Psoas muscle (tissue), 8 donors: Measurements from ENCODE around the gene TELO2. TPM values are rescaled to one million over a fixed set of nuclear protein-coding genes. Genes with fewer than 3 reads are reported as not detected.

Source experiments
- ATAC-seq, 4 donors: fragments of 200-7000 bp; cut with Tn5 transposase; one replicate each; pipeline ENCODE4 v1.9.1; 2020; ENCODE audit warnings: moderate library complexity in 3 of 4, mild to moderate bottlenecking in 2 of 4
- DNase-seq, 2 donors: peaks; one replicate each; pipeline ENCODE4 v3.0.0-alpha.2; 2020
- H3K27ac ChIP-seq: fragments of 200-600 bp; one replicate; pipeline ENCODE4 v1.8.0; 2022
- H3K27me3 ChIP-seq, 3 donors: fragments of 200-600 bp in 1 of 3; one replicate each; pipeline versions ENCODE4 v1.6.1 to v1.8.0; 2013 to 2022; ENCODE audit warnings: low read length in 2 of 3, mild to moderate bottlenecking in 2 of 3, moderate library complexity in 1 of 3; ENCODE audit not compliant: insufficient read depth in 3 of 3
- H3K36me3 ChIP-seq, 2 donors: fragments of 200-600 bp in 1 of 2; one replicate each; pipeline versions ENCODE4 v1.6.1 to v1.8.0; 2013 to 2022; ENCODE audit warnings: low read depth in 1 of 2, mild to moderate bottlenecking in 1 of 2, moderate library complexity in 1 of 2; ENCODE audit not compliant: insufficient read depth in 1 of 2
- H3K4me1 ChIP-seq: fragments of 200-600 bp; one replicate; pipeline ENCODE4 v1.8.0; 2022
- H3K4me3 ChIP-seq: fragments of 200-600 bp; one replicate; pipeline ENCODE4 v1.8.0; 2022; ENCODE audit warnings: mild to moderate bottlenecking
- H3K9me3 ChIP-seq: fragments of 200-600 bp; one replicate; pipeline ENCODE4 v1.8.0; 2022
- WGBS, 3 donors: extraction: QIAGEN DNeasy Blood & Tissue Kit; methylation state at CpG; one replicate each; pipeline versions ENCODE4 v1.1.6 to v1.1.7; 2013; 5-methylcytosine and 5-hydroxymethylcytosine counted together
- intact Hi-C, 2 donors: fragments of 100-400 bp; cut with DNase I; formaldehyde crosslinking; loops; one replicate each; pipeline versions ENCODE4 v1.11.0 to v1.14.2; 2022
- polyA plus RNA-seq, 3 donors: library from polyadenylated mRNA; stranded (reverse); fragments of 200-250 nt; gene quantifications; one replicate each; pipeline ENCODE4 v1.2.3, GENCODE V29; 2013
- total RNA-seq, 4 donors: library from RNA; stranded (reverse); fragmentation: NEBNext Ultra II Directional in 2 of 4; extraction: Animal tissue kit (Norgen Biotek cat#: 25700) in 2 of 4; gene quantifications; one replicate each; pipeline versions ENCODE4 v1.2.1 to v1.2.4, GENCODE V29; 2021 to 2023
- TF ChIP-seq, protein P1 (sequence below): fragments of 200-600 bp; IDR thresholded peaks from one replicate; pipeline ENCODE4 v1.8.0; 2022; ENCODE audit warnings: antibody characterized with exemption
- donor health status: healthy with polysubstance abuse.
- donor health status: DM: no; HTN: no; CAD: no; lungs with moderate emphysema.
- donor health status: Bipolar disorder and iron deficiency.
- donor health status: healthy.
- donor health status: DM: yes; HTN: yes; CAD: no.
- donor health status: DM: no; HTN: no; CAD: no.
- donor health status: DM: no; HTN: no; CAD: no.
- donor health status: DM: yes; HTN: yes; CAD: no.

The TELO2 gene
- total and polyA plus RNA-seq, 7 donors = 11.6 to 23.8 (median 17.4) TPM

DNA sequence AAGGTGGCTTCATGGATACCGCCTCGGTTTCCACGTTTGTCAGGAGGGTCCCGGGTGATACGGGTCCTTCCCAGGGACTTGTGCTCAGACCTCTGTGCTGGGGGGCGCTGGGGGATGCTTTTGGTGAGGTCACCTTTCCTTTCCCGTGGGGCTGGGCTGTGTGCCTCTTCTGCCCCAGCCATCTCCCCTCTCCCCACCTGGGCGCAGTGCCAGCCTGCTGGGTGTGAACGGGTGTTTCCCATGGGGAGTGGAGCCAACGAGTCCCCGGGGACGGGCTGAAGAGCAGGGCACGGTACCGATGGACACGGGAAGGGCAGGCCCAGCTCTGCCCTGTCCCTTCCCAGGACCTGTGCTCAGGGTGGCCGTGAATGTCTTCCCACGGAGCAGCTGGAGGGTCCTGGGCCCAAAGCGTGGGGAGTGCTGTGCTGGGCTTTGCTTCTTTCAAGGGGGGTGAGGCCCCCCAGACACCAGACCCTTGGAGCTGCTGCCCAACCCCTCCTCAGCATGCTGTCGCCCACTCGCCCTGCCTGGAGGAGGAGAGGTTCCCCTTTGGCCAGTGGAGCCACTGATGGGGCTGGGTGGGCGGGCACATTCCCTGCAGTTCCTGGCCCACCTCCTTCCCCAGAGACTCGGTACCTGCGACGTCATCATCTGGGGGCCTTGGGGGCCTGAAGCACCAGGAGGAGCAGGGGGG lies 15.5 kb downstream of the TELO2 start:
- intact Hi-C loops = no loop called here
- Histone ChIP-seq H3K36me3 (peaks cover 0 to 32% of the 10 kb centered on the region in 2 donors), H3K4me3 (no peak overlapping the region), H3K4me1 (peaks cover 19% of the 10 kb centered on the region), H3K27ac (peak overlapping the region; percentile 91), H3K27me3 (no peaks in the 10 kb centered on the region), H3K9me3 (no peaks in the 10 kb centered on the region)
- no peak for DNase-seq
- WGBS, 3 donors = 78 to 81% (median 78%) methylated on average over 21 to 24 of the region's 24 CpGs
- ATAC-seq = no peak
- TF ChIP-seq, protein P1, sequence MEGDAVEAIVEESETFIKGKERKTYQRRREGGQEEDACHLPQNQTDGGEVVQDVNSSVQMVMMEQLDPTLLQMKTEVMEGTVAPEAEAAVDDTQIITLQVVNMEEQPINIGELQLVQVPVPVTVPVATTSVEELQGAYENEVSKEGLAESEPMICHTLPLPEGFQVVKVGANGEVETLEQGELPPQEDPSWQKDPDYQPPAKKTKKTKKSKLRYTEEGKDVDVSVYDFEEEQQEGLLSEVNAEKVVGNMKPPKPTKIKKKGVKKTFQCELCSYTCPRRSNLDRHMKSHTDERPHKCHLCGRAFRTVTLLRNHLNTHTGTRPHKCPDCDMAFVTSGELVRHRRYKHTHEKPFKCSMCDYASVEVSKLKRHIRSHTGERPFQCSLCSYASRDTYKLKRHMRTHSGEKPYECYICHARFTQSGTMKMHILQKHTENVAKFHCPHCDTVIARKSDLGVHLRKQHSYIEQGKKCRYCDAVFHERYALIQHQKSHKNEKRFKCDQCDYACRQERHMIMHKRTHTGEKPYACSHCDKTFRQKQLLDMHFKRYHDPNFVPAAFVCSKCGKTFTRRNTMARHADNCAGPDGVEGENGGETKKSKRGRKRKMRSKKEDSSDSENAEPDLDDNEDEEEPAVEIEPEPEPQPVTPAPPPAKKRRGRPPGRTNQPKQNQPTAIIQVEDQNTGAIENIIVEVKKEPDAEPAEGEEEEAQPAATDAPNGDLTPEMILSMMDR = no peak

GRCh38 chr16:1509307-1510221 lies 16.4 kb downstream of the TELO2 start:
- Histone ChIP-seq H3K36me3 (peaks cover 0 to 27% of the 10 kb centered on the region in 2 donors), H3K4me1 (peaks cover 19% of the 10 kb centered on the region), H3K27me3 (no peaks in the 10 kb centered on the region), H3K4me3 (peak overlapping the region; percentile 42), H3K27ac (peak overlapping the region; percentile 91), H3K9me3 (no peaks in the 10 kb centered on the region)
- intact Hi-C loops = no loop called here
- WGBS, 3 donors = 46 to 62% (median 57%) methylated on average over 38 to 44 of the region's 44 CpGs
- DNase-seq (peak; percentile 68 to 85), ATAC-seq (peak; percentile 84 to 97 (median 94))
- TF ChIP-seq, protein P1 = no peak

- H3K4me1 ChIP-seq = peaks cover 19% of the 10 kb centered on the region
- ATAC-seq = peak in 1 of 4 donors; percentile 42
- no peaks in the 10 kb centered on the region for H3K27me3 ChIP-seq
- DNase-seq = no peak
- peak overlapping the region; percentile 42 for H3K4me3 ChIP-seq
- H3K9me3 ChIP-seq = no peaks in the 10 kb centered on the region
- peak overlapping the region; percentile 91 for H3K27ac ChIP-seq
- H3K36me3 ChIP-seq = peaks cover 0 to 21% of the 10 kb centered on the region in 2 donors
- TF ChIP-seq, protein P1 = no peak
- 53 to 68% (median 63%) methylated on average over 10 of the region's 10 CpGs for WGBS, 3 donors
- intact Hi-C loops = no loop called here
Observed at GRCh38 chr16:1510272-1510671, 17.1 kb downstream of the TELO2 start.

- ATAC-seq (no peak), DNase-seq (no peak)
- TF ChIP-seq, protein P1 = no peak
- Histone ChIP-seq H3K27ac (peak overlapping the region; percentile 91), H3K27me3 (no peaks in the 10 kb centered on the region), H3K36me3 (peaks cover 0 to 16% of the 10 kb centered on the region in 2 donors), H3K4me1 (peaks cover 19% of the 10 kb centered on the region), H3K9me3 (no peaks in the 10 kb centered on the region), H3K4me3 (no peak overlapping the region)
- intact Hi-C loops = no loop called here
- WGBS, 3 donors = 91 to 93% (median 91%) methylated on average over 25 to 26 of the region's 26 CpGs
Observed at GRCh38 chr16:1510941-1511351, 17.8 kb downstream of the TELO2 start.
